GM18517 (cell line): ENCODE results near the gene SAMD4A.

Source experiments
- ATAC-seq: cut with Tn5 transposase; IDR thresholded peaks from one replicate; pipeline ENCODE4 v1.9.1; 2021; ENCODE audit warnings: mild to moderate bottlenecking, moderate library complexity; ENCODE audit not compliant: unreplicated experiment

SAMD4A gene

DNA sequence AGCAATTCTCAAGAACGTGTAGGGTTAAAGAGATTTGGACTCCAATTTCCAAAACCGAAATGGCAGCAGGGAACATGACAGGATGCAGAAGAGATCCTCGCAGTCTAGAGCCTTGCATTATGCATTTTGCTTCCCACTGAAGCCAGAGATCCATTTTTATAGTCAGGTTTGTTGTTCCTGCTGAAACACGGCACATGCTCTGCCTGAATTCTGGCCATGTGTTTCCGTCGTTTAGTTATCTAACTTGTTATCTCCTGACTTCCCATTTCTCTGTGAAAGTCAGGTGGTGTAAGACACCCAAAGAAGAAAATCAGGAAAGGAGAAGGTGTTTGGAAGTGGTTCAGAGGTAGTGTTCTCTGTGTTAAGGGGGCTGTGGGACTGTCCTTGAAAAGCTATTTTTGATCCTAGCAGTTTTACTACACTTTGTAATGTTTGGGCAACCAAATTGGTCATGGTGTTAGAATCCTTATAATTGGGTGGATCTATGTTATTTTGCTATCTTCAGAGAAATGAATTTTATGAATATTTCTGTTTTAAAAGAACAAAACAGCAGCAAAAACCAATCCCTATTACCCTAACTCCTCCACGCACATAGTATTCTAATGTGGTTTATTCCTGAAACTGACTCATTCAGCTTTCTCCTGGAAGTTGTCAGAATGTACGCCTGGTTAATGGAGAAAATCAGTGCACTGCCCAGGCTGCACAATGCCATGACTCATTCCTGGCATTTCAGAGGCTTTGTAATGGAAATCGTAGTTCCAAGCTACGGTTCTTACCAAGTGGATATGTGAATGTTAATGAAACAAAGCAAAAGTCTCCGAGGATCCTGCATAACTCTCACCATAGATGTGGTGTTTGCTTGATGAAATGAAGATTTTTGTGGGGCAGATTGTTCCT is 110.1 kb downstream of the SAMD4A start:
- ATAC-seq: no peak

DNA sequence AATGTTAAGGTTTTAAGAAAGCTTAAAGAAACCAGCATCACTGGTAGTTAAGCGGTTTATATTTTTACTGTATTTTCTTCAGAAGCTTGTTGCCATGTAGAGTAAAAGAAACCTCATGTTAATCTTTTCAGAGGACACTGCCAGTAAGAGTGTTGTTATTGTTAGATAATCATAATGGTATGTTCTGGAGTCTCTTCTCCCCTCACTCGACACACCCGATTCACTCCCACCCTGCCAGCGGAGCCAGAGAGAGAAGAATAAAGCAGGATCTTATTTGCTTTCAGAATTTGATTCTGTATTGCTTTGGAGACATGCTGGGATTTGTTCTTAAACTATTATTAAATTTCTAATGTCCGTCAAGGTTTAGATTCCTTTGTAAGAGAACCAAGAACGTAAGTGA is 113.7 kb downstream of the SAMD4A start:
- ATAC-seq: no peak

GRCh38 chr14:54681811-54682261 is 114.9 kb downstream of the SAMD4A start:
- ATAC-seq: no peak

DNA sequence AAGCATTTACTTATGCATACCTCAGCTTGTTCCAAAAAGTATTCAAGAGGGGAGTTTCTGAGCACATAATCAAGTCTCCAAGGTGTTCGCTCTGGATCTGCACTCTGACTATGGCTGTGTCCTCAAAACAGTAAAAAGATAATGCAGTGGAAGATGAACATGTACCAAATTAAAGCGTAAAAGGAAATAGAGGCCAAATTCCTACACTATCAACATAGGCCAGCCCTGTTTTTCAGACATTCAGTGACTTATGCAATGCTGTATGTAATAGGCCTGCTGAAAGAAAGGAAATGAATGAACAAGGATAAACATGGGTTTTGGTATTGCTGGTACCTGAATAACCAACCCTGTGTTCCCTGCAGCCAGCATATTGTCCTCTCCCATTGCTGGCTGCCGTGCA is 115.7 kb downstream of the SAMD4A start:
- no peak for ATAC-seq

DNA sequence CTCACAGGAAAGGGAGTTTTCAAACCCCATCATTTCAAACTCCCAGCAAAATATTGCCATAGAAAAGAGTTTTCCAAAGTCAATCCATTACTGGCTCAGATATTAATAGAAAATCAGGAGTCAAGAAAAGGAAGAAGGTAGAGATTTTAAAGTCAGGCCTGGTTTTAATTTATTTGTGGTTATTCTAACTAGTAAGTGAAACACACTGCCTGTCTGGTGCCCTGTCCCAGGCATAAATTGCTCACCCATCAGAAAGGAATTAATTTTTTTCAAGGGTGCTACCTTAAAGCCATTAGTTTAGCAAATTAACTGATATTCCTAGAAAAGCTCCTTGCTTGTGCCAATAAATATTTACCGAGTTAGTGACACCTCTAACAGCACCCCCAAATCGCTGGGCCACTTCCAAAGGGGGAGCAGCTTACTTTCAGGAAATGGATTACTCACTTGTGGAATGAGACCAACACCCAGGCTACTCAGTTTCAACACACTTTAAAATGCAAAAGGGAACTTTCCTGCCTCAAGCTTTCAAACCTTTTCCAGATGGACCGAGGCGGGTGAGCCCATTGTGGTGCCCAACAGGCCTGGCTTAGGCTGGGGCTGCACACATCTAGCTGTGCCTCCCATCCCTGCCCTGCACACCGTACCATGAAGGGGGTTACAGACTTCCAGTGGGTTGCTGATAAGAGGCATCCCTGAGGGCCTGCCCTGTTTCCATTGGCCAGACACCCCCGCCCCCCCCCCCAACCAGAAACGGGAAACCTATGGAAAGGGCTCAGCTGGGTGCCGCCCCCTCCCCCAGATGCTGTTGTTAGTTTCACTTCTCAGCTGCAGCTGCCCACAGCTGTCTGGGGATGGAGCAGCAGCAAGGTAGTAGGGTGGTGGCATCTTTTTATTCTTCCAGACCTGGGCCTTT is 117.2 kb downstream of the SAMD4A start:
- ATAC-seq: no peak

DNA sequence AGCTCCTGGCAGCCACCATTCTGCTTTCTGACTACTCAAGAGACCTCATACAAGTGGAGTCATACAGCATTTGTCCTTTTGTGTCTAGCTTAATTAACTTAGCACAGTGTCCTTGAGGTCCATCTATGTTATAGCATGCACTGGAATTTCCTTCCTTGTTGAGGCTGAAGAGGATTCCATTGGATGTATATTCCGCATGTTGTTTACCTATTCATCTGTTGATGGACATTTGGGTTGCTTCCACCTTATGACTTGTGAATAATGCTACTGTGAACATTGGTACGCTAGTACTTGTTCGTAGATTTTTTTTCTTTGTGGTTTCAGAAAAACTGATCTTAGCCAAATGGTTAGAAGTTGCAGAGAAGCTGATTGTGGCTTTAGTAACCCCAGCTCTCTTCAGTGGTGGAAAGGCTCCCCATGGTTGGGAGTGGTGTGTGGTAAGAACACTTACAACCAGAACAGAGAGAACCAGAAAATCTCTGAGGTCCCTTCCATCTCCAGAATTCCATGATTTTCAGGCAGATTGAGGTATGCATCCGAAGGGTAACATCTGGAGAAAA is 118.4 kb downstream of the SAMD4A start:
- no peak for ATAC-seq

- no peak for ATAC-seq
Observed at GRCh38 chr14:54686219-54686870, 119.4 kb downstream of the SAMD4A start.

- ATAC-seq: no peak
Observed at GRCh38 chr14:54686871-54687749, 120.2 kb downstream of the SAMD4A start.

- ATAC-seq: no peak
Observed at GRCh38 chr14:54687750-54688119, 120.8 kb downstream of the SAMD4A start.

- no peak for ATAC-seq
Observed at GRCh38 chr14:54688229-54688628, 121.3 kb downstream of the SAMD4A start.

- no peak for ATAC-seq
Observed at GRCh38 chr14:54689928-54690327, 123.0 kb downstream of the SAMD4A start.

DNA sequence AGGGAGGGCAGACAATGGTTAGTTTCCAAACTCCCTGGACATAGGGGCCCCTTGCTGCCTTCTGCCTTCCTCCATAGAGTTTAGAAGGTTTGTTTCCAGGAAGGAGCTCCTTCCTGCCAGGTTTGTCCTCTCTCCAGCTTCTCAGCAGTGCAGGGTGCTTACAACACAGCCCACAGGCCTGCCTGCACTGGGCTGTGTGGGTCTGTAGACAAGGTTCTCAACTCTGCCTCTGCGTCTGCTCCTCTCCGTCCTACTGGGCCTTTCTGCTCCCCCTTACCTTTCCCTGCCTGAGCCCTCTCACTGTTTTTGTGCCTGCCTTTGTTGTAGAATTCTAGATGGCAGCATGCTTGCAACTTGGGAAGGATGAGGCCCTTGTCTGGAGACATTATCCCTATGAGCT is 124.0 kb downstream of the SAMD4A start:
- ATAC-seq: no peak

- no peak for ATAC-seq
Observed at GRCh38 chr14:54691525-54692283, 124.8 kb downstream of the SAMD4A start.

GRCh38 chr14:54692284-54692772 is 125.4 kb downstream of the SAMD4A start:
- ATAC-seq: no peak

DNA sequence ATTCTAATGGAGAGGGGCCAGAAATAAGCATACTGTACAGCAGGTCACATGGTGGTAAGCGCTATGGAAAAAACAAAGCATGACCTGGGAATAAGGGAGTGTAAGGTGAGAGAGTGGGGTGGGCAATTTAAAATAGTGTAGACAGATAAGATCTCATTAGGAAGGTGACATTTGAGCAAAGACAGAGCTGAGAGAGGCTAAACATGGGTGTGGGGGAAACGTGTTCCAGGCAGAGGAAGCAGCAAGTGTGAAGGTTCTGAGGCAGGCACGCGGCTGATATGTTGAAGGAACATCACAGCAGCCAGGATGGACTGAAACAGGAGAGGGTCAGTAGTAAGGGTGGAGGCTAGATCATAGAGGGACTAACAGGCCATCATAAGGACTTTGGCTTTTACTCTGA is 126.8 kb downstream of the SAMD4A start:
- ATAC-seq: no peak

DNA sequence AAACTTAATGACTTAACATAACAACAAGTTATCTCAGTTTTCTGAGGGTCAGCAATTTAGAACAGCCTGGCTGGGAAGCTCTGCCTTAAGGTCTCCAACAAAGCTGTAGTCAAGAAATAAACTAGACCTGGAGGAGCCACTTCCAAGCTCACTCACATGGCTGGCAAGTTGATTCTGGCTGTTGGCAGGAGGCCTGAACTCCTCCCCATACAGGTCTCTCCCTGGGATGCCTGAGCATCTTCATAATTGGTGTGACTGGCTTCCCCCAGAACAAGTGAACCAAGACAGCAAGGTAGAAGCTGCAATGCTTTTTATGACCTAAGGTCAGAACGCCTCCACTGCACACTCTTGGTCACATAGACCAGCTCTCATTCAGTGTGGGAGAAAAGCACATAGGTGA is 128.3 kb downstream of the SAMD4A start:
- no peak for ATAC-seq

GRCh38 chr14:54697001-54697400 is 130.1 kb downstream of the SAMD4A start:
- no peak for ATAC-seq

DNA sequence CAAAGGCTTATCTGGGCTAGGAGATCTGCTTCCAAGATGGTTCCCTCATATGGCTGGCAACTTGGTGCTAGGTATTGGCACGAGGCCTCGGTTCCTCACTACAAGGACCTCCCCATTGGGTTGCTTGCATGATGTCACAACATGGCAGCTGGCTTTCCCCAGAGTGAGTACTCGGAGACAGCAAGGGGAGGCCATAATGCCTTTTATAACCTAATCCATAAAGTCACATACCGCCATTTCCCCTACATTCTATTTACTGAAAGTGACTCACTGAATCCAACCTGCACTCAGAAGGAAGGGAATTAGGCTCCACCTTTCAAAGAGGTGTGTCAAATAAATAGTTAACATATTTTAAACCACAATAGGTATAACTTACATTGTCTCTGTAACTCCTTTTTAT is 130.9 kb downstream of the SAMD4A start:
- no peak for ATAC-seq

- no peak for ATAC-seq
Observed at GRCh38 chr14:54698501-54698900, 131.6 kb downstream of the SAMD4A start.
